Anterior cingulate cortex (tissue), 58 donors: ENCODE data around the gene FMN2.

Experiments used
- DNase-seq, 58 donors: peaks; one replicate each; lab custom pipeline; 2025; lab: John Stamatoyannopoulos, UW

Gene FMN2

GRCh38 chr1:240094041-240094722 is 2.5 kb downstream of the FMN2 start:
- DNase-seq, result no peak

GRCh38 chr1:240096974-240097373 is 5.3 kb downstream of the FMN2 start:
- DNase-seq, result no peak

- no peak for DNase-seq
Observed at GRCh38 chr1:240098534-240098933, 6.9 kb downstream of the FMN2 start.

GRCh38 chr1:240099329-240099728 is 7.6 kb downstream of the FMN2 start:
- peak in 3 of 58 donors; percentile 11 to 17 (median 13) for DNase-seq

- no peak for DNase-seq
Observed at GRCh38 chr1:240099748-240100147, 8.1 kb downstream of the FMN2 start.

- DNase-seq, result no peak
Observed at GRCh38 chr1:240100371-240100934, 8.8 kb downstream of the FMN2 start.

GRCh38 chr1:240101306-240101705 is 9.6 kb downstream of the FMN2 start:
- DNase-seq, result no peak

GRCh38 chr1:240101737-240102136 is 10.1 kb downstream of the FMN2 start:
- no peak for DNase-seq

GRCh38 chr1:240104672-240105071 is 13.0 kb downstream of the FMN2 start:
- DNase-seq, result no peak

- no peak for DNase-seq
Observed at GRCh38 chr1:240107058-240107684, 15.5 kb downstream of the FMN2 start.

GRCh38 chr1:240109130-240109529 is 17.4 kb downstream of the FMN2 start:
- DNase-seq, result no peak

- peak in 35 of 58 donors; percentile 5 to 86 (median 32) for DNase-seq
Observed at GRCh38 chr1:240109920-240110636, 18.4 kb downstream of the FMN2 start.

GRCh38 chr1:240111558-240111957 is 19.9 kb downstream of the FMN2 start:
- no peak for DNase-seq

- no peak for DNase-seq
Observed at GRCh38 chr1:240114222-240114621, 22.5 kb downstream of the FMN2 start.

GRCh38 chr1:240115831-240116230 is 24.1 kb downstream of the FMN2 start:
- DNase-seq, result no peak

GRCh38 chr1:240116831-240117769 is 25.4 kb downstream of the FMN2 start:
- no peak for DNase-seq

GRCh38 chr1:240117930-240118329 is 26.2 kb downstream of the FMN2 start:
- DNase-seq, result no peak

- DNase-seq, result peak in 48 of 58 donors; percentile 7 to 80 (median 50)
Observed at GRCh38 chr1:240122639-240123613, 31.2 kb downstream of the FMN2 start.

GRCh38 chr1:240126821-240127220 is 35.1 kb downstream of the FMN2 start:
- DNase-seq, result no peak
